ENCODE results near the gene NAXD.
"Not testable (repeated sequence)": the region's sequence is repeated elsewhere in the genome, so short reads cannot be mapped to it uniquely, and the experiment has no call there.

The NAXD gene

DNA sequence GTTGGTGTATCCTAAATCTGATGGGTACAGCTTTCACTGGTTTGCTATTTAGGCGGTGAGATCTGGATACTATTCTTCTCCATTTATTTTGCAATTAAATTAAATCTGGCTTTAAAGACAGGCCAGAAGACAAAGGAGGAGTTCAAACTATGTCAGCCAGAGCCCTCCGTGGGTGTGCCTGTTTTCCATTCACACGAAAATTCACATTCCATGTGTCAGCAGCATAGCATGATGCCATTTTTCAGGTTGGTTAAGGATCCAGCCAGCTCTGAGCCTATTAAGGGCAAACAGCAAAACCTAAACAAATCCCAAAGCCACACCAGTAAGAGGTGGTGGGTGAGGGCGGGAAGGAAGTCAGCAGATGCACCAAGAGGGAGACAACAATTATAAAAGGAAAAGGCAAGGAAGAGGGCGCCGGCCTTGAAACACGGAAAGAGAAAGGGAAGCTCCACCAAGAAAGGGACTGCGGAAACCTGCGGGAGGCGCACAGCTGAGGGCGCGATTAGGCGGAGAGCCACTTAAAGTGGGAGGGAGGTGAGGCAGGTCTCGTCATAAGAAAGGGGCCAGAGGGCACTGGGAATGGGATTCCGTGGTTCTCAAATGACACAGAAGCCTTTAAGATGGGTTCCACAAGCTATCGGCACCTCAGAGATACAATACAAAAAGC is 47.6 kb downstream of the NAXD start:
- no peak for DNase-seq (ENCODE audit: low read depth in 3 of 3, low spot score in 1 of 3)

DNA sequence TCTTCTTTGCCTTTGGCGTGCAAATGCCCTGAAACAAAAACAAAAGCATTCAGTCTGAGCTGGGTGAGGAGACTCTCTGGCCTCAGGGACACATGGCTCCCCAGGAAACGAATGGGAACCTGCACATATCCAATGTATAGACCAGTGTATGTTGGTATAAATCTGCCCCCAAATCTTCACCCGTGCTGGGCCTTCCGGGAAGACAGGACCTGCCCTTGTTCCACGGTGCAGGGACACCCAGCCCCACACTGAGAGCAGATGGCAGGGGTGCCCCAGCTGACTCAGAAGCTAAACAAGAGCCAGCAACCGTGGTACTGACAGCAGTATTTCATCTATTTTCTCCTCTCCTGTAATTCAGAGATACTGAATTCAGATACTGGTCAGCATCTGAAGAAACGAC is 48.1 kb downstream of the NAXD start:
- DNase-seq (ENCODE audit: low read depth in 3 of 3, low spot score in 1 of 3) = no peak

GRCh38 chr13:110664041-110664440 is 48.7 kb downstream of the NAXD start:
- DNase-seq (ENCODE audit: low read depth in 3 of 3, low spot score in 1 of 3) = no peak

DNA sequence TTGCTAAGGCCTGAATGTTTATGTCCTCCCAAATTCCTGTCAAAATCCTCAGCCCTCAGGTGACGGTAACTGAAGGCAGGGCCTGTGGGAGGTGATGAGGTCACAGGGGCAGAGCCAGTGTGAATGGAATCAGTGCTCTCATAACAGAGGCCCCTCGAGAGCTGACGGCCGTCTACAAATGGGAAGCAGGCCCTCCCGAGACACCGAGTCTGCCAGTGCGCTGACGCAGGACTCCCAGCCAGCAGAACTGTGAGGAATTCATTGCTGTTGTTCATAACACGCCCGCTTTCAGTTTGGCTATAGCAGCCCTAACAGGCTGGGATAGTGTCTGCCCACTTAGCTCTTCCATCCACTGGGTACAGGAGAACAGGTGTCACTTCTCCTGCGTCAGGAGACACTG is 49.3 kb downstream of the NAXD start:
- DNase-seq (ENCODE audit: low read depth in 3 of 3, low spot score in 1 of 3) = no peak

DNA sequence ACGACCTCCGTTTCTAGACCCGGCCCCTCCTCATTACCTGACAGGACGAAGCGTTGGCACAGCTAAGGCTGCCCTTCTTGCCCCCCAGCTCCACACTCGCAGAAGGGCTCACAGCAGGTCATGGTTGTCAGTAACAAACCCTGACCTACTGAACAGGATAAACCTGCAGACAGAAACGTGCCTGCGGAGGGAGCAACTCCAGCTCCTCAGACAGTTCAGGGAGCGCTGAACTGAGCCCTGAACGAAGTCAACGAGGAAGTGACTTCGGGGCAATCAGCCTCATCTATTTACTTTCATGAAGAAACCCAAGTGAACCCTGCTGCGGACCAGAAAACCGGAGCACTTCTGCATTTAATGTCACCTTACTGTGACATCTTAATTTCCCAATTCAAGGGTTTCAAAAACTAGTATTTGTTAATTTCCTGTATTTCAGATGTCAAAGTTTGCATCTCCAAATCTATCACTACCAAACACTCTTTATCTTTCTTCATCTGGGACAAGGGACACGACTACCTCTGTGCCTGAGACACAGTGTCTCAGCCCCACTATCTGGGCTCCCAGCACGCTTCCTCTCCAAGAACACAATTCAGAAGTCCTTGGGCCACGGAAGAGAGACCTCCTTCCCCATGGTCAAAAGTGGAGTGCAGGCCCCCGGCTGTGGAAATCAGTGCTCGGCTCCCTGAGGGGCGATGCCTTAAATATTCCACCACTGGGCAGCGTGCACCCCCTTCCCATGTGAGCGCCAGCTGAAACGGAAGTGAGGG is 50.3 kb downstream of the NAXD start:
- no peak for DNase-seq (ENCODE audit: low read depth in 3 of 3, low spot score in 1 of 3)

GRCh38 chr13:110666255-110666533 is 50.8 kb downstream of the NAXD start:
- no peak for DNase-seq (ENCODE audit: low read depth in 3 of 3, low spot score in 1 of 3)

DNA sequence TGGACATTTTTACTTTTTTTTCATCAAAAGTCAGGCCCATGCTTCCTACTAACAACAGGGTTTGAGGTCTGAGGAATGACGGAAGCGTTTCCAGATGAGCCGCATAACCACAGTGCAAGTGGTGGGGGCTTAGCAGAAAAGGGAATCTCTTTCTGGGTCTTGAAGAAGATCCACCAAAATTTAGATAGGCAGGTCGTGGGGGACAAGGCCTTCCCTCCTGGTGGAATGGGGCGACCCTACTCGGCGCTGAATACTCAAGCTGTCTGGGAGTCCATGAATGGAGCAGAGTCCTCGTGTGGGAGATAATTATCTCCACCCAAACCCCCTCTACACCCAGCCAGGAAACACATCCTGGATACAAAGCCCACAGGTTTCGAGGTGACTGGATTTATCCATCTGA is 53.7 kb downstream of the NAXD start:
- DNase-seq (ENCODE audit: low read depth in 3 of 3, low spot score in 1 of 3) = no peak

DNA sequence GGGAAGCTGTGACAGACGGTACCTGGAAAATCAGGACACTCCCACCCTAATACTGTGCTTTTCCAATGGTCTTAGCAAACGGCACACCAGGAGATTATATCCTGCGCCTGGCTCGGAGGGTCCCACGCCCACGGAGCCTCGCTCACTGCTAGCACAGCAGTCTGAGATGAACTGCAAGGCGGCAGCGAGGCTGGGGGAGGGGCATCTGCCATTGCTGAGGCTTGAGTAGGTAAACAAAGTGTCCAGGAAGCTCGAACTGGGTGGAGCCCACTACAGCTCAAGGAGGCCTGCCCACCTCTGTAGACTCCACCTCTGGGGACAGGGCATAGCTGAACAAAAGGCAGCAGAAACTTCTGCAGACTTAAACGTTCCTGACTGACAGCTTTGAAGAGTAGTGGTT is 54.5 kb downstream of the NAXD start:
- DNase-seq (ENCODE audit: low read depth in 3 of 3, low spot score in 1 of 3) = not testable (repeated sequence)

- DNase-seq (ENCODE audit: low read depth in 3 of 3, low spot score in 1 of 3) = no peak
Observed at GRCh38 chr13:110676595-110677587, 61.5 kb downstream of the NAXD start.

- no peak for DNase-seq (ENCODE audit: low read depth in 3 of 3, low spot score in 1 of 3)
Observed at GRCh38 chr13:110677731-110678545, 62.6 kb downstream of the NAXD start.

GRCh38 chr13:110680852-110681251 is 65.5 kb downstream of the NAXD start:
- no peak for DNase-seq (ENCODE audit: low read depth in 3 of 3, low spot score in 1 of 3)

GRCh38 chr13:110681868-110682550 is 66.7 kb downstream of the NAXD start:
- no peak for DNase-seq (ENCODE audit: low read depth in 3 of 3, low spot score in 1 of 3)

- DNase-seq (ENCODE audit: low read depth in 3 of 3, low spot score in 1 of 3) = no peak
Observed at GRCh38 chr13:110682746-110683145, 67.4 kb downstream of the NAXD start.

GRCh38 chr13:110683203-110683883 is 68.0 kb downstream of the NAXD start:
- DNase-seq (ENCODE audit: low read depth in 3 of 3, low spot score in 1 of 3) = no peak

GRCh38 chr13:110683921-110684320 is 68.6 kb downstream of the NAXD start:
- DNase-seq (ENCODE audit: low read depth in 3 of 3, low spot score in 1 of 3) = no peak

DNA sequence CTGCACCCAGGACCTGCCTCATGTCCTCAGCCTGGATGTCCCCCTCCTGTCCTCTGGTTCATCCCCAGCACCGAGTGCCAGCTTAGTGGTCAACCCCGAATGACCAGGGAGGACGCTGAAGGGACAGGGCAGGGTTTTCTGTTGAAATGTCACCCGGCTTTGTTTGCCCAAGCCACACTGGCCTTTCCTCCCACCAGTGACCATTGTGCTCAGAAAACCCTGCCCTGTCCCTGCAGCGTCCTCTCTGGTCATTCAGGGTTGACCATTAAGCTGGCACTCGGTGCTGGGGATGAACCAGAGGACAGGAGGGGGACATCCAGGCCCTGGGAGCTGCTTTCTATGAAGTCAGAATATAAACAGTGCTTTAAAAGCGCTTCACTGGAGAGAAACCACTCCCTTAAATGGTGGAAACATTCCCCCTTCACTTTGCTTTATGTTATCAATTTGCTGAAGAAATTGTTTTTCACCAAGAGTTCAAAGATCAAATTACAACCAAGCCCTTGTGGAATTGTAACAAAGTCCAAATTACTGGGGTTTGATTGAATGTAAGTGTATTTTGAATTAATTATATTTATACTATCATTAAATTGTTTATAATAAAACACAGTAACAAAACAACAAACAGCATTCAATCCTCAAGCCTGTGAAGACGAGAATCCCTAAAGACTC is 69.2 kb downstream of the NAXD start:
- no peak for DNase-seq (ENCODE audit: low read depth in 3 of 3, low spot score in 1 of 3)

GRCh38 chr13:110685305-110686020 is 70.1 kb downstream of the NAXD start:
- no peak for DNase-seq (ENCODE audit: low read depth in 3 of 3, low spot score in 1 of 3)

DNA sequence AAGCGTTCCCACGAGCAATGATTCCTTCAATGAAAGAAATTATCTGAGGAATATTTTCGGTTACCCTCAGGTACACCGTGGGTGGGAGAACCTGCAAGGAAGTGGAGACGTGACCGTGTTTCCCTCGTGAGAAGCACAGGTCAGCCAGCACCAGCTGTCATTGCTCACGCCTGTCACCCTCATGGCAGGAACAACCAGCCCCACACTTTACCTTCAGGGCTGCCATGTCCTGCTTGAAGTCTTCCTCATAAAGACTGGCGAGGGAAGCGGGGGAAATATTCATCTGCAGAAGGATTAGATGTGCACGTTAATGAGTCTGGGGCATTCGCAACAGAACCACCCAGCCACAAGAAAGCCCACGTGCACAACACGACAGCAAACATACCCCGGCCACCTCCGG is 72.4 kb downstream of the NAXD start:
- no peak for DNase-seq (ENCODE audit: low read depth in 3 of 3, low spot score in 1 of 3)

- no peak for DNase-seq (ENCODE audit: low read depth in 3 of 3, low spot score in 1 of 3)
Observed at GRCh38 chr13:110689041-110689440, 73.7 kb downstream of the NAXD start.

Measured in stimulated activated CD4-positive, alpha-beta T cell treated with anti-CD3 and anti-CD28 coated beads, TNF-alpha, amount 100 ng/mL, for 1 hour (primary cell).